Naive thymus-derived CD4-positive, alpha-beta T cell (primary cell): Measurements from ENCODE around the gene CDCP1. TPM values are rescaled to one million over a fixed set of nuclear protein-coding genes. Genes with fewer than 3 reads are reported as not detected.

Source experiments
- ATAC-seq: fragments of 150-1000 bp; cut with Tn5 transposase; 2 replicates; pipeline ENCODE4 v1.10.0; 2021; ENCODE audit warnings: mild to moderate bottlenecking, moderate library complexity
- CTCF ChIA-PET: fragments of 350-600 bp; sonication (Branson Sonifier 250); formaldehyde crosslinking; loops from one replicate; lab custom pipeline; 2021; ENCODE audit warnings: antibody characterized with exemption; lab: Charles Lee
- POLR2A ChIA-PET: fragments of 350-600 bp; sonication (Branson Sonifier 250); formaldehyde crosslinking; loops from one replicate; lab custom pipeline; 2021; ENCODE audit warnings: antibody characterized with exemption, inconsistent platforms; lab: Charles Lee
- DNase-seq, 9 donors: peaks; one replicate each; pipeline versions ENCODE4 v3.0.0 to v3.0.0-alpha.2; 2020 to 2022; ENCODE audit warnings: mixed read lengths in 1 of 9
- H3K27ac ChIP-seq: one replicate; pipeline ENCODE4 v1.7.0; 2013; ENCODE audit warnings: mild to moderate bottlenecking, low read depth, low read length, moderate library complexity
- H3K27me3 ChIP-seq, 2 donors: one replicate each; pipeline ENCODE4 v1.7.0; 2013; ENCODE audit warnings: low read length in 2 of 2, mild to moderate bottlenecking in 2 of 2, moderate library complexity in 2 of 2; ENCODE audit not compliant: control insufficient read depth in 2 of 2, insufficient read depth in 2 of 2
- H3K36me3 ChIP-seq, 3 experiments: 1 replicate in 2 of 3; 2 replicates in 1 of 3; pipeline ENCODE4 v1.7.0; 2013; ENCODE audit warnings: low read length in 3 of 3, mild to moderate bottlenecking in 3 of 3, moderate library complexity in 1 of 3; ENCODE audit not compliant: insufficient read depth in 3 of 3, control insufficient read depth in 2 of 3
- H3K4me1 ChIP-seq, 2 donors: one replicate each; pipeline ENCODE4 v1.7.0; 2013; ENCODE audit warnings: low read length in 2 of 2, mild to moderate bottlenecking in 2 of 2, moderate library complexity in 1 of 2; ENCODE audit not compliant: control insufficient read depth in 2 of 2, insufficient read depth in 2 of 2
- H3K4me3 ChIP-seq: 2 replicates; pipeline ENCODE4 v1.7.0; 2013; ENCODE audit warnings: mild to moderate bottlenecking, low read length
- H3K9me3 ChIP-seq, 3 experiments: 1 replicate in 2 of 3; 2 replicates in 1 of 3; pipeline ENCODE4 v1.7.0; 2013; ENCODE audit warnings: low read length in 3 of 3; ENCODE audit not compliant: control insufficient read depth in 2 of 3
- H3K27ac Mint-ChIP-seq, 9 donors: one replicate each; pipeline ENCODE4 v1.8.0; 2020 to 2022; ENCODE audit warnings: mixed read lengths in 9 of 9, mild to moderate bottlenecking in 8 of 9, moderate library complexity in 5 of 9, inconsistent platforms in 2 of 9
- H3K27me3 Mint-ChIP-seq, 5 donors: one replicate each; pipeline ENCODE4 v1.8.0; 2021 to 2022; ENCODE audit warnings: mixed read lengths in 5 of 5, mild to moderate bottlenecking in 1 of 5
- H3K36me3 Mint-ChIP-seq, 5 donors: one replicate each; pipeline ENCODE4 v1.8.0; 2020 to 2022; ENCODE audit warnings: mixed read lengths in 5 of 5, mild to moderate bottlenecking in 3 of 5, inconsistent platforms in 1 of 5
- H3K4me1 Mint-ChIP-seq, 7 donors: one replicate each; pipeline ENCODE4 v1.8.0; 2020 to 2022; ENCODE audit warnings: mixed read lengths in 7 of 7, mild to moderate bottlenecking in 3 of 7, inconsistent platforms in 1 of 7
- H3K4me3 Mint-ChIP-seq, 10 donors: one replicate each; pipeline ENCODE4 v1.8.0; 2020 to 2022; ENCODE audit warnings: mild to moderate bottlenecking in 10 of 10, mixed read lengths in 10 of 10, moderate library complexity in 6 of 10, inconsistent platforms in 2 of 10
- H3K9me3 Mint-ChIP-seq, 11 donors: one replicate each; pipeline ENCODE4 v1.8.0; 2020 to 2022; ENCODE audit warnings: mixed read lengths in 11 of 11, mild to moderate bottlenecking in 4 of 11, inconsistent platforms in 1 of 11, moderate library complexity in 1 of 11
- intact Hi-C, 2 donors: fragments of 100-400 bp; cut with micrococcal nuclease; formaldehyde crosslinking; loops; one replicate each; pipeline ENCODE4 v1.15.1; 2023
- polyA plus RNA-seq, 2 donors: library from polyadenylated mRNA; unstranded; fragments of 300-500 nt; fragmentation: Illumina TruSeq; gene quantifications; one replicate each; pipeline ENCODE4 v1.2.3, GENCODE V29; 2021
- total RNA-seq, 6 experiments: library from RNA in 5 of 6; stranded (reverse) in 5 of 6; gene quantifications; 1 replicate in 5 of 6; 2 replicates in 1 of 6; pipeline ENCODE4 v1.2.3 and lab custom pipeline; 2021 to 2026

The CDCP1 gene
- total and polyA plus RNA-seq, 7 experiments from 2014 or later, result 0.05 to 7.2 (median 0.81) TPM

GRCh38 chr3:45181496-45181895 lies 35.3 kb upstream of the CDCP1 start:
- Histone ChIP-seq H3K4me3 (no peak overlapping the region), H3K9me3 (no peaks in the 10 kb centered on the region), H3K36me3 (no peaks in the 10 kb centered on the region), H3K27me3 (no peaks in the 10 kb centered on the region), H3K4me1 (no peaks in the 10 kb centered on the region), H3K27ac (no peak overlapping the region)
- Mint-ChIP-seq H3K9me3 (no peaks in the 10 kb centered on the region), H3K4me3 (no peak overlapping the region), H3K36me3 (no peaks in the 10 kb centered on the region), H3K4me1 (peaks cover 0 to 5% (median 4%) of the 10 kb centered on the region in 7 donors), H3K27me3 (peaks cover 0 to 45% (median 8%) of the 10 kb centered on the region in 5 donors), H3K27ac (no peak overlapping the region)
- CTCF ChIA-PET, result interaction anchor here (0.7 kb wide), 1 partner anchor 896 kb away, joined by 3 read pairs; no protein-coding TSS in a partner anchor
- no peak for DNase-seq
- intact Hi-C loops, result no loop called here
- POLR2A ChIA-PET, result no interaction called here
- ATAC-seq, result no peak

GRCh38 chr3:45180899-45181298 lies 34.7 kb upstream of the CDCP1 start:
- no peaks in the 10 kb centered on the region for H3K9me3 ChIP-seq
- H3K9me3 Mint-ChIP-seq, result no peaks in the 10 kb centered on the region
- H3K27ac Mint-ChIP-seq, result no peak overlapping the region
- H3K4me3 Mint-ChIP-seq, result no peak overlapping the region
- H3K36me3 Mint-ChIP-seq, result no peaks in the 10 kb centered on the region
- no peaks in the 10 kb centered on the region for H3K36me3 ChIP-seq
- intact Hi-C loops, result no loop called here
- POLR2A ChIA-PET, result no interaction called here
- CTCF ChIA-PET, result no interaction called here
- H3K27me3 Mint-ChIP-seq, result peaks cover 0 to 47% (median 8%) of the 10 kb centered on the region in 5 donors
- no peaks in the 10 kb centered on the region for H3K4me1 ChIP-seq
- H3K27me3 ChIP-seq, result no peaks in the 10 kb centered on the region
- H3K4me3 ChIP-seq, result no peak overlapping the region
- ATAC-seq (no peak), DNase-seq (no peak)
- no peak overlapping the region for H3K27ac ChIP-seq
- H3K4me1 Mint-ChIP-seq, result peaks cover 0 to 5% (median 4%) of the 10 kb centered on the region in 7 donors

- Histone ChIP-seq H3K27ac (no peak overlapping the region), H3K4me1 (no peaks in the 10 kb centered on the region), H3K27me3 (no peaks in the 10 kb centered on the region), H3K4me3 (no peak overlapping the region), H3K9me3 (no peaks in the 10 kb centered on the region), H3K36me3 (no peaks in the 10 kb centered on the region)
- no peaks in the 10 kb centered on the region for H3K9me3 Mint-ChIP-seq
- POLR2A ChIA-PET, result no interaction called here
- no peaks in the 10 kb centered on the region for H3K36me3 Mint-ChIP-seq
- H3K27ac Mint-ChIP-seq, result no peak overlapping the region
- no peak for DNase-seq
- CTCF ChIA-PET, result interaction anchor here (0.7 kb wide), 1 partner anchor 12 kb away, joined by 3 read pairs; no protein-coding TSS in a partner anchor
- intact Hi-C loops, result no loop called here
- no peak overlapping the region for H3K4me3 Mint-ChIP-seq
- H3K4me1 Mint-ChIP-seq, result peaks cover 0 to 5% (median 4%) of the 10 kb centered on the region in 7 donors
- peaks cover 0 to 40% (median 8%) of the 10 kb centered on the region in 5 donors for H3K27me3 Mint-ChIP-seq
- ATAC-seq, result no peak
Measured at GRCh38 chr3:45180051-45180450, 33.9 kb upstream of the CDCP1 start.

GRCh38 chr3:45179163-45179562 lies 33.0 kb upstream of the CDCP1 start:
- ATAC-seq (no peak), DNase-seq (no peak)
- Histone ChIP-seq H3K4me1 (no peaks in the 10 kb centered on the region), H3K4me3 (no peak overlapping the region), H3K27ac (no peak overlapping the region), H3K36me3 (no peaks in the 10 kb centered on the region), H3K27me3 (no peaks in the 10 kb centered on the region), H3K9me3 (no peaks in the 10 kb centered on the region)
- POLR2A ChIA-PET, result no interaction called here
- Mint-ChIP-seq H3K36me3 (no peaks in the 10 kb centered on the region), H3K27ac (no peak overlapping the region), H3K27me3 (peaks cover 0 to 40% (median 8%) of the 10 kb centered on the region in 5 donors), H3K4me1 (peaks cover 0 to 5% (median 4%) of the 10 kb centered on the region in 7 donors), H3K9me3 (no peaks in the 10 kb centered on the region), H3K4me3 (no peak overlapping the region)
- intact Hi-C loops, result no loop called here
- CTCF ChIA-PET, result no interaction called here

- POLR2A ChIA-PET, result no interaction called here
- H3K27ac Mint-ChIP-seq, result no peak overlapping the region
- H3K9me3 Mint-ChIP-seq, result no peaks in the 10 kb centered on the region
- ATAC-seq, result no peak
- H3K4me3 Mint-ChIP-seq, result no peak overlapping the region
- Histone ChIP-seq H3K4me3 (no peak overlapping the region), H3K27ac (no peak overlapping the region), H3K4me1 (no peaks in the 10 kb centered on the region), H3K9me3 (no peaks in the 10 kb centered on the region), H3K27me3 (no peaks in the 10 kb centered on the region), H3K36me3 (no peaks in the 10 kb centered on the region)
- intact Hi-C loops, result no loop called here
- H3K4me1 Mint-ChIP-seq, result peaks cover 0 to 5% (median 4%) of the 10 kb centered on the region in 7 donors
- no peak for DNase-seq
- peaks cover 0 to 40% (median 8%) of the 10 kb centered on the region in 5 donors for H3K27me3 Mint-ChIP-seq
- no peaks in the 10 kb centered on the region for H3K36me3 Mint-ChIP-seq
- CTCF ChIA-PET, result no interaction called here
Measured at GRCh38 chr3:45178183-45179023, 32.2 kb upstream of the CDCP1 start.

GRCh38 chr3:45176912-45177311 lies 30.7 kb upstream of the CDCP1 start:
- Mint-ChIP-seq H3K9me3 (no peaks in the 10 kb centered on the region), H3K4me3 (no peak overlapping the region), H3K27ac (no peak overlapping the region), H3K36me3 (no peaks in the 10 kb centered on the region), H3K27me3 (peaks cover 0 to 40% (median 8%) of the 10 kb centered on the region in 5 donors), H3K4me1 (no peaks in the 10 kb centered on the region)
- no peak for DNase-seq
- ChIA-PET POLR2A (interaction anchor here (0.7 kb wide), 1 partner anchor 27 kb away, joined by 3 read pairs; no protein-coding TSS in a partner anchor), CTCF (interaction anchor here (0.8 kb wide), 1 partner anchor 34 kb away, joined by 5 read pairs; no protein-coding TSS in a partner anchor)
- Histone ChIP-seq H3K27me3 (no peaks in the 10 kb centered on the region), H3K4me3 (no peak overlapping the region), H3K9me3 (no peaks in the 10 kb centered on the region), H3K36me3 (no peaks in the 10 kb centered on the region), H3K27ac (no peak overlapping the region), H3K4me1 (no peaks in the 10 kb centered on the region)
- no peak for ATAC-seq
- intact Hi-C loops, result no loop called here
